ENCODE data around the gene CNIH3. TPM values are rescaled to one million over a fixed set of nuclear protein-coding genes. Genes with fewer than 3 reads are reported as not detected.
"Not testable (repeated sequence)": the region's sequence is repeated elsewhere in the genome, so short reads cannot be mapped to it uniquely, and the experiment has no call there.

The CNIH3 gene
- total and polyA plus RNA-seq, 2 donors (not counting 1 experiment from before 2014, with no cell fraction given), result 0.72 to 1.8 TPM

- no CpG with 5 or more reads among the region's 6 CpGs for WGBS (ENCODE audit: insufficient coverage)
- no peaks in the 10 kb centered on the region for H4K20me1 ChIP-seq (ENCODE audit: control insufficient read depth, insufficient read depth, low read length, poor library complexity, severe bottlenecking)
- H3K27me3 Mint-ChIP-seq, result peaks cover 13% of the 10 kb centered on the region
- intact Hi-C loops (cut with micrococcal nuclease), result no loop called here
- no peak overlapping the region for H3K9ac ChIP-seq (ENCODE audit: low read length)
- no peak for TF ChIP-seq EZH2 (IDR thresholded peaks at IDR 0.05; ENCODE audit: borderline replicate concordance, insufficient read depth, low read depth, low read length, poor library complexity, severe bottlenecking)
- TF ChIP-seq CTCF (IDR thresholded peaks at IDR 0.05), result no peak
- no peaks in the 10 kb centered on the region for H3K9me3 Mint-ChIP-seq (ENCODE audit: insufficient read depth)
- no peaks in the 10 kb centered on the region for H3K4me1 Mint-ChIP-seq
- ChIA-PET POLR2A (no interaction called here), CTCF (no interaction called here)
- ATAC-seq (ENCODE audit: low read depth), result no peak
- no peak overlapping the region for H3K27ac Mint-ChIP-seq
- H3K4me1 ChIP-seq (ENCODE audit: control insufficient read depth in 2 of 2, insufficient read depth in 2 of 2, low read length in 2 of 2), result no peaks in the 10 kb centered on the region
- no peaks in the 10 kb centered on the region for H3K27me3 ChIP-seq (replicated peaks in 1 of 4; ENCODE audit: control extremely low read depth in 1 of 4, control insufficient read depth in 3 of 4, insufficient read depth in 4 of 4, low read length in 3 of 4)
- H3K9me3 ChIP-seq (ENCODE audit: control extremely low read depth in 1 of 3, control insufficient read depth in 2 of 3, insufficient read depth in 1 of 3, low read length in 2 of 3), result no peaks in the 10 kb centered on the region
- H3K4me2 ChIP-seq (replicated peaks; ENCODE audit: low read depth, low read length, poor library complexity, severe bottlenecking), result no peak overlapping the region
- H3K4me3 Mint-ChIP-seq, result no peak overlapping the region
- H2AFZ ChIP-seq (ENCODE audit: insufficient read depth, low read depth, low read length, poor library complexity, severe bottlenecking), result no peak overlapping the region
- no peak for DNase-seq
- no peak overlapping the region for H3K27ac ChIP-seq (ENCODE audit: low read length in 2 of 2)
- no peak overlapping the region for H3K4me3 ChIP-seq (ENCODE audit: control extremely low read depth in 1 of 5, extremely low read depth in 1 of 5, insufficient read depth in 1 of 5, low read depth in 2 of 5, low read length in 4 of 5)
- H3K36me3 ChIP-seq (replicated peaks in 1 of 2; ENCODE audit: control extremely low read depth in 1 of 2, control insufficient read depth in 1 of 2, extremely low read depth in 1 of 2, insufficient read depth in 2 of 2, low read length in 1 of 2), result no peaks in the 10 kb centered on the region
- H3K79me2 ChIP-seq (ENCODE audit: control insufficient read depth, insufficient read depth, low read length), result no peaks in the 10 kb centered on the region
These were observed 46.8 kb upstream of the CNIH3 start for GRCh38 chr1:224569276-224569675.

GRCh38 chr1:224571975-224572374, 44.1 kb upstream of the CNIH3 start:
- POLR2A ChIA-PET; H3K4me2 ChIP-seq (replicated peaks; ENCODE audit: low read depth, low read length, poor library complexity, severe bottlenecking); CTCF ChIA-PET: not testable (repeated sequence)

More at GRCh38 chr1:224571975-224572374, 44.1 kb upstream of the CNIH3 start:
- H3K27ac Mint-ChIP-seq; intact Hi-C loops (cut with micrococcal nuclease); H3K27ac ChIP-seq (ENCODE audit: low read length in 2 of 2); H3K79me2 ChIP-seq (ENCODE audit: control insufficient read depth, insufficient read depth, low read length); H3K27me3 ChIP-seq (replicated peaks in 1 of 4; ENCODE audit: control extremely low read depth in 1 of 4, control insufficient read depth in 3 of 4, insufficient read depth in 4 of 4, low read length in 3 of 4); H3K4me3 ChIP-seq (ENCODE audit: control extremely low read depth in 1 of 5, extremely low read depth in 1 of 5, insufficient read depth in 1 of 5, low read depth in 2 of 5, low read length in 4 of 5); DNase-seq; H3K9ac ChIP-seq (ENCODE audit: low read length); H2AFZ ChIP-seq (ENCODE audit: insufficient read depth, low read depth, low read length, poor library complexity, severe bottlenecking); H3K9me3 Mint-ChIP-seq (ENCODE audit: insufficient read depth); ATAC-seq (ENCODE audit: low read depth); H3K36me3 ChIP-seq (replicated peaks in 1 of 2; ENCODE audit: control extremely low read depth in 1 of 2, control insufficient read depth in 1 of 2, extremely low read depth in 1 of 2, insufficient read depth in 2 of 2, low read length in 1 of 2); H3K4me1 ChIP-seq (ENCODE audit: control insufficient read depth in 2 of 2, insufficient read depth in 2 of 2, low read length in 2 of 2); H3K9me3 ChIP-seq (ENCODE audit: control extremely low read depth in 1 of 3, control insufficient read depth in 2 of 3, insufficient read depth in 1 of 3, low read length in 2 of 3); H3K4me3 Mint-ChIP-seq; H3K4me1 Mint-ChIP-seq; H4K20me1 ChIP-seq (ENCODE audit: control insufficient read depth, insufficient read depth, low read length, poor library complexity, severe bottlenecking): not testable (repeated sequence)
- WGBS (ENCODE audit: insufficient coverage), result 79% methylated on average over 2 of the region's 3 CpGs
- peaks cover 13% of the 10 kb centered on the region for H3K27me3 Mint-ChIP-seq

All from B cell (primary cell).